Mesodermal cell (in vitro differentiated cells): ENCODE measurements around the gene DZIP1L.
A peak's percentile ranks its signal among the peaks of the same experiment; 100 is the strongest.
"Not testable (repeated sequence)": the region's sequence is repeated elsewhere in the genome, so short reads cannot be mapped to it uniquely, and the experiment has no call there.

ENCODE experiments used
- H3K27ac ChIP-seq: 2 replicates; pipeline ENCODE4 v1.7.0; 2013; ENCODE audit warnings: mild to moderate bottlenecking, low read depth, low read length, moderate library complexity; ENCODE audit not compliant: severe bottlenecking
- H3K36me3 ChIP-seq: 2 replicates; pipeline ENCODE4 v1.7.1; 2013; ENCODE audit warnings: mild to moderate bottlenecking, low read length, moderate library complexity; ENCODE audit not compliant: control insufficient read depth, insufficient read depth
- H3K4me1 ChIP-seq: one replicate; pipeline ENCODE4 v1.7.1; 2013; ENCODE audit warnings: mild to moderate bottlenecking, low read length; ENCODE audit not compliant: insufficient read depth, control insufficient read depth, poor library complexity, severe bottlenecking
- H3K4me3 ChIP-seq: 2 replicates; pipeline ENCODE4 v1.7.0; 2013; ENCODE audit warnings: low read length, control low read depth, mild to moderate bottlenecking; ENCODE audit not compliant: insufficient read depth, poor library complexity, severe bottlenecking; ENCODE audit errors: extremely low read depth
- H3K9me3 ChIP-seq: 2 replicates; pipeline ENCODE4 v1.7.1; 2013; ENCODE audit warnings: mild to moderate bottlenecking, low read length, moderate library complexity; ENCODE audit not compliant: control insufficient read depth
- WGBS, 2 experiments: methylation state at CpG; one replicate each; pipeline ENCODE4 v1.1.5; 2013; ENCODE audit warnings: missing lambda C conversion rate in 2 of 2; ENCODE audit not compliant: insufficient coverage in 2 of 2; 5-methylcytosine and 5-hydroxymethylcytosine counted together

Gene DZIP1L

GRCh38 chr3:138113326-138113725 is 2.1 kb downstream of the DZIP1L start:
- Histone ChIP-seq H3K4me3 (no peak overlapping the region), H3K36me3 (peaks cover 27% of the 10 kb centered on the region), H3K27ac (peak overlapping the region; percentile 16), H3K4me1 (peaks cover 28% of the 10 kb centered on the region), H3K9me3 (peaks cover 4% of the 10 kb centered on the region)
- WGBS, 2 experiments = 38 to 40% methylated on average over 1 of the region's 1 CpG

- H3K4me3 ChIP-seq = no peak overlapping the region
- peaks cover 35% of the 10 kb centered on the region for H3K36me3 ChIP-seq
- peaks cover 3% of the 10 kb centered on the region for H3K9me3 ChIP-seq
- H3K4me1 ChIP-seq = peaks cover 28% of the 10 kb centered on the region
- 89 to 95% methylated on average over 7 to 8 of the region's 8 CpGs for WGBS, 2 experiments
- no peak overlapping the region for H3K27ac ChIP-seq
Measured at GRCh38 chr3:138112362-138112761, 3.0 kb downstream of the DZIP1L start.

- Histone ChIP-seq H3K4me3 (no peak overlapping the region), H3K36me3 (peaks cover 59% of the 10 kb centered on the region), H3K4me1 (no peaks in the 10 kb centered on the region), H3K27ac (no peak overlapping the region), H3K9me3 (no peaks in the 10 kb centered on the region)
- no CpG with 5 or more reads among the region's 1 CpG for WGBS, 2 experiments
Measured at GRCh38 chr3:138105598-138105997, 9.8 kb downstream of the DZIP1L start.

GRCh38 chr3:138103466-138103865 is 11.9 kb downstream of the DZIP1L start:
- Histone ChIP-seq H3K4me3 (no peak overlapping the region), H3K27ac (no peak overlapping the region), H3K4me1 (no peaks in the 10 kb centered on the region), H3K36me3 (peaks cover 64% of the 10 kb centered on the region), H3K9me3 (no peaks in the 10 kb centered on the region)
- WGBS, 2 experiments = 91 to 97% methylated on average over 19 of the region's 19 CpGs

GRCh38 chr3:138101351-138101940 is 14.0 kb downstream of the DZIP1L start:
- H3K36me3 ChIP-seq = peaks cover 67% of the 10 kb centered on the region
- 84 to 87% methylated on average over 19 to 21 of the region's 22 CpGs for WGBS, 2 experiments
- H3K27ac ChIP-seq, H3K4me3 ChIP-seq, H3K4me1 ChIP-seq, H3K9me3 ChIP-seq: not testable (repeated sequence)

- H3K4me3 ChIP-seq = no peak overlapping the region
- no peak overlapping the region for H3K27ac ChIP-seq
- H3K4me1 ChIP-seq = no peaks in the 10 kb centered on the region
- peaks cover 4% of the 10 kb centered on the region for H3K9me3 ChIP-seq
- peaks cover 76% of the 10 kb centered on the region for H3K36me3 ChIP-seq
Measured at GRCh38 chr3:138099417-138099816, 16.0 kb downstream of the DZIP1L start.

GRCh38 chr3:138097192-138098172 is 17.9 kb downstream of the DZIP1L start:
- Histone ChIP-seq H3K27ac (no peak overlapping the region), H3K36me3 (peaks cover 76% of the 10 kb centered on the region), H3K4me3 (no peak overlapping the region), H3K9me3 (peaks cover 14% of the 10 kb centered on the region), H3K4me1 (no peaks in the 10 kb centered on the region)
- 92 to 100% methylated on average over 7 to 9 of the region's 12 CpGs for WGBS, 2 experiments

- H3K27ac ChIP-seq = no peak overlapping the region
- peaks cover 4% of the 10 kb centered on the region for H3K4me1 ChIP-seq
- peaks cover 14% of the 10 kb centered on the region for H3K9me3 ChIP-seq
- peaks cover 81% of the 10 kb centered on the region for H3K36me3 ChIP-seq
- no peak overlapping the region for H3K4me3 ChIP-seq
- WGBS, 2 experiments = no CpG with 5 or more reads among the region's 2 CpGs
Measured at GRCh38 chr3:138093721-138094120, 21.7 kb downstream of the DZIP1L start.

GRCh38 chr3:138092023-138092422 is 23.4 kb downstream of the DZIP1L start:
- WGBS, 2 experiments = 83 to 94% methylated on average over 1 to 2 of the region's 2 CpGs
- Histone ChIP-seq H3K4me1 (peaks cover 4% of the 10 kb centered on the region), H3K4me3 (no peak overlapping the region), H3K36me3 (peaks cover 83% of the 10 kb centered on the region), H3K27ac (no peak overlapping the region), H3K9me3 (peaks cover 14% of the 10 kb centered on the region)

- H3K4me1 ChIP-seq = peaks cover 7% of the 10 kb centered on the region
- no peak overlapping the region for H3K27ac ChIP-seq
- H3K36me3 ChIP-seq = peaks cover 85% of the 10 kb centered on the region
- H3K4me3 ChIP-seq = no peak overlapping the region
- peaks cover 15% of the 10 kb centered on the region for H3K9me3 ChIP-seq
- WGBS, 2 experiments = 92 to 95% methylated on average over 1 to 2 of the region's 3 CpGs
Measured at GRCh38 chr3:138089091-138089490, 26.3 kb downstream of the DZIP1L start.

GRCh38 chr3:138085745-138086144 is 29.7 kb downstream of the DZIP1L start:
- no CpG with 5 or more reads among the region's 3 CpGs for WGBS, 2 experiments
- H3K27ac ChIP-seq, H3K9me3 ChIP-seq, H3K4me3 ChIP-seq: not testable (repeated sequence)
- Histone ChIP-seq H3K4me1 (peaks cover 32% of the 10 kb centered on the region), H3K36me3 (peaks cover 72% of the 10 kb centered on the region)
